Activated CD8-positive, alpha-beta memory T cell treated with anti-CD3 and anti-CD28 coated beads, Interleukin-2, amount 10 ng/mL, durations not matched to agents 7 days and 5 days (primary cell): ENCODE results near the gene CHMP4B. TPM values are rescaled to one million over a fixed set of nuclear protein-coding genes. Genes with fewer than 3 reads are reported as not detected.

Source experiments
- ATAC-seq: fragments of 150-1000 bp; cut with Tn5 transposase; one replicate; pipeline ENCODE4 v1.10.0; 2021; ENCODE audit warnings: moderate library complexity
- CTCF ChIA-PET: fragments of 350-600 bp; sonication (Branson Sonifier 250); formaldehyde crosslinking; loops from one replicate; lab custom pipeline; 2021; ENCODE audit warnings: antibody characterized with exemption; lab: Charles Lee
- DNase-seq: peaks from one replicate; pipeline ENCODE4 v3.0.0-alpha.2; 2020
- H3K27ac Mint-ChIP-seq: one replicate; pipeline ENCODE4 v1.8.0; 2021; ENCODE audit warnings: mild to moderate bottlenecking, mixed read lengths
- H3K27me3 Mint-ChIP-seq: one replicate; pipeline ENCODE4 v1.8.0; 2021; ENCODE audit warnings: mixed read lengths
- H3K36me3 Mint-ChIP-seq: one replicate; pipeline ENCODE4 v1.8.0; 2021; ENCODE audit warnings: mild to moderate bottlenecking, mixed read lengths
- H3K4me1 Mint-ChIP-seq: one replicate; pipeline ENCODE4 v1.8.0; 2021; ENCODE audit warnings: mixed read lengths
- H3K4me3 Mint-ChIP-seq: one replicate; pipeline ENCODE4 v1.8.0; 2021; ENCODE audit warnings: mild to moderate bottlenecking, moderate library complexity, mixed read lengths
- H3K9me3 Mint-ChIP-seq: one replicate; pipeline ENCODE4 v1.8.0; 2022; ENCODE audit warnings: low read depth, mixed read lengths
- total RNA-seq, 2 experiments: library from RNA; stranded (reverse); gene quantifications; one replicate each; pipeline ENCODE4 v1.2.3, GENCODE V29; 2021

The CHMP4B gene
- total RNA-seq: 10 to 100 TPM; 79.4 to 81.9 TPM

- Mint-ChIP-seq H3K36me3 (peaks cover 21% of the 10 kb centered on the region), H3K9me3 (no peaks in the 10 kb centered on the region)
- CTCF ChIA-PET: interaction anchor here (0.7 to 2.8 kb wide), 10 partner anchors 10 to 318 kb away, joined by 3 to 12 read pairs (median 4); partner anchors contain the start of gene EIF2S2
Observed at GRCh38 chr20:33810885-33811775, at the start of gene CHMP4B. Gene CHMP4B, plus strand, starts transcription at chr20:33811348. Its CDS starts 121 bp downstream, at chr20:33811469.

GRCh38 chr20:33761698-33762250 is 49.4 kb upstream of the CHMP4B start:
- H3K9me3 Mint-ChIP-seq: peaks cover 2% of the 10 kb centered on the region
- CTCF ChIA-PET: no interaction called here

More at GRCh38 chr20:33810885-33811775, at the start of gene CHMP4B:
- DNase-seq (peak; percentile 99), ATAC-seq (peak; percentile 99)
- Mint-ChIP-seq H3K27ac (peak within 1 kb of the TSS; percentile 96), H3K4me3 (peak within 1 kb of the TSS; percentile 100), H3K4me1 (peaks cover 32% of the 10 kb centered on the region), H3K27me3 (no peaks in the 10 kb centered on the region)

GRCh38 chr20:33765099-33765498 is 46.0 kb upstream of the CHMP4B start:
- Mint-ChIP-seq H3K4me1 (peaks cover 8% of the 10 kb centered on the region), H3K36me3 (peaks cover 18% of the 10 kb centered on the region), H3K27me3 (no peaks in the 10 kb centered on the region), H3K4me3 (no peak overlapping the region), H3K27ac (no peak overlapping the region), H3K9me3 (no peaks in the 10 kb centered on the region)
- no peak for DNase-seq
- CTCF ChIA-PET: no interaction called here
- ATAC-seq: no peak

More at GRCh38 chr20:33761698-33762250, 49.4 kb upstream of the CHMP4B start:
- no peaks in the 10 kb centered on the region for H3K4me1 Mint-ChIP-seq
- no peak overlapping the region for H3K27ac Mint-ChIP-seq
- no peaks in the 10 kb centered on the region for H3K27me3 Mint-ChIP-seq
- no peak overlapping the region for H3K4me3 Mint-ChIP-seq
- ATAC-seq: no peak
- peaks cover 23% of the 10 kb centered on the region for H3K36me3 Mint-ChIP-seq
- DNase-seq: no peak

DNA sequence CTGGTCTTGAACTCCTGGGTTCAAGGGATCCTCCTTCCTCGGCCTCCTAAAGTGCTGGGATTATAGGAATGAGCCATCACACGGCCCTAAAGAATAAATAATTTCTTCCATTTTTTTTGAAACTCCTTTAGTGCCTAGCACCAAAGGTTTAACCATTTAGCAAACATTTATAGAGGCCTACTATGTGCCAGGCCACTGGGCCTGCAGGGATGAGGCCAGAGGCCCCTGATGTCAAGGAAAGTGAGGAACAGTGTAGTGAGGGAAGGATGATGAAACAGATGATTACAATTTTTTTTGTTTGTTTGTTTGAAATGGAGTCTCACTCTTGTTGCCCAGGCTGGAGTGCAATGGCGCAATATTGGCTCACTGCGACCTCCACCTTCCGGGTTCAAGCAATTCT is 45.6 kb upstream of the CHMP4B start:
- ATAC-seq (no peak), DNase-seq (no peak)
- no peaks in the 10 kb centered on the region for H3K27me3 Mint-ChIP-seq
- CTCF ChIA-PET: no interaction called here
- peaks cover 18% of the 10 kb centered on the region for H3K36me3 Mint-ChIP-seq
- H3K4me1 Mint-ChIP-seq: peaks cover 8% of the 10 kb centered on the region
- no peak overlapping the region for H3K27ac Mint-ChIP-seq
- no peaks in the 10 kb centered on the region for H3K9me3 Mint-ChIP-seq
- no peak overlapping the region for H3K4me3 Mint-ChIP-seq

DNA sequence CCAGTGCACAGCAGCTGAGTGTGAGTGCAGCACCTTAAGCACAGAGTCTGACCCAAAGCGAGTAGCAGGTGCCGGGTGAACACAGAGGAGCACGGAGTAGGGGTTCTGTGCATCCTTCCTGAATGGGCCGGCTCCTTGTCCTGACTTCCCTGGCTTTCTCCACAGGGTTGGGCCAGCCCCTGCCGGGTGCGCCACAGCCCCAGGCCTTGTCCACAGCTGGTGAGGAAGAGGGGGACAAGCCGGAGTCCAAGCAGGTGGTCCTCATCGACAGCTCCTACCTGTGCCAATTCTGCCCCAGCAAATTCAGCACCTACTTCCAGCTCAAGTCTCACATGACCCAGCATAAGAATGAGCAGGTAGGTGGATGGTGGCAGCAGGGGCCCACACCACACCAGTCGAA is 44.5 kb upstream of the CHMP4B start:
- DNase-seq: no peak
- Mint-ChIP-seq H3K4me1 (peaks cover 8% of the 10 kb centered on the region), H3K27ac (no peak overlapping the region), H3K27me3 (no peaks in the 10 kb centered on the region), H3K9me3 (no peaks in the 10 kb centered on the region), H3K4me3 (no peak overlapping the region), H3K36me3 (peaks cover 18% of the 10 kb centered on the region)
- CTCF ChIA-PET: no interaction called here
- no peak for ATAC-seq

DNA sequence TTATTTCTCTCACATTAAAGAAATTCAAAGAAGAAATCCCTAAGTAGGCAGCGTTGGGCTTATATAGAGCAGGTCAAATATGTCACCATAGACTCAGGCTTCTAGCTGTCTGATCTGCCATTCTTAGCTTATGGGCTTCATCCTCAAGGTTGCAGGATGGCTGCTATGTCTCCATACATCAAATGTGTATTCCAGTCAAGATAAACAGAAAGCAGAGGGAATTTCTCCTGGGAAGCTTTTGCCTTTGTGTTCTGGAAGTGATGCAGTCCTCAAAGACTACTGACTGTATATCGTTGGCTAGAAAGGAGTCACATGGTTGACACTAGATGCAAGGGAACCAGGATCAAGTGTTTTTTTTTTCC is 43.4 kb upstream of the CHMP4B start:
- no peaks in the 10 kb centered on the region for H3K27me3 Mint-ChIP-seq
- H3K36me3 Mint-ChIP-seq: peaks cover 16% of the 10 kb centered on the region
- H3K27ac Mint-ChIP-seq: no peak overlapping the region
- H3K4me1 Mint-ChIP-seq: peaks cover 11% of the 10 kb centered on the region
- ATAC-seq (no peak), DNase-seq (no peak)
- H3K4me3 Mint-ChIP-seq: no peak overlapping the region
- H3K9me3 Mint-ChIP-seq: no peaks in the 10 kb centered on the region
- CTCF ChIA-PET: no interaction called here

DNA sequence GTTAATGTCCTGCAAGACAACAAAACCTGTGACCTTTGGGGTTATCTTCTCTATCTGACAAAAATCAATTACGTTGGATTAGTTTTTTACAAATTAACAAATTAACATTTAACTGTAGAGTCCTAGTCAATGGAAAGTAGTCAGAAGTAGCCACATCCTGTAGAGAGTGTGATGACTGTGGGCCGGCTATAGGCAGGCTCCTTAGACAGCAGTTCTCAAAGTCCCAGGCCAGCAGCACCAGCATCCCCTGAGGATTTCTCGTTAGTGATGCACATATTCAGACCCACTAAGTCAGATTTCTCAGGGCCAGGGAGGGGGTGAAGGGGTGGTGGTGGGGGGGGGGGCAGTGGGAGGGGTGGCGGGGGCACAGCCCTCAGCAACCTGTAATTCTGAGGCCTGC is 42.1 kb upstream of the CHMP4B start:
- Mint-ChIP-seq H3K9me3 (no peaks in the 10 kb centered on the region), H3K27ac (no peak overlapping the region), H3K36me3 (peaks cover 16% of the 10 kb centered on the region), H3K4me1 (peaks cover 13% of the 10 kb centered on the region), H3K4me3 (no peak overlapping the region), H3K27me3 (no peaks in the 10 kb centered on the region)
- CTCF ChIA-PET: no interaction called here
- ATAC-seq (peak; percentile 69), DNase-seq (no peak)

DNA sequence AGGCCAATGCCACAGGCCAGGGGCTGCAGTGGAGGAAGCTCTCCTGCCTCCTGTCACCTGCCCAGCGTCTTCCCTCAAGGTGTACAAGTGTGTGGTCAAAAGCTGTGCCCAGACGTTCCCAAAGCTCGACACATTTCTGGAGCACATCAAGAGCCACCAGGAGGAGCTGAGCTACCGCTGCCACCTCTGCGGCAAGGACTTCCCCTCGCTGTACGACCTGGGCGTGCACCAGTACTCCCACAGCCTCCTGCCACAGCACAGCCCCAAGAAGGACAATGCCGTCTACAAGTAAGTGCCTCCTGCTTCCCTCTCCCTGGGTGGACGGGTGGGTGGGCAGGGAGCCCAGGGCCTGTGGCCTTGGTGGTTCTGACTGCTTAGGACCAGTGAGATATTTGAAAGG is 41.1 kb upstream of the CHMP4B start:
- no peaks in the 10 kb centered on the region for H3K9me3 Mint-ChIP-seq
- peaks cover 17% of the 10 kb centered on the region for H3K4me1 Mint-ChIP-seq
- CTCF ChIA-PET: no interaction called here
- H3K36me3 Mint-ChIP-seq: peaks cover 18% of the 10 kb centered on the region
- ATAC-seq: no peak
- no peak for DNase-seq
- no peak overlapping the region for H3K4me3 Mint-ChIP-seq
- no peaks in the 10 kb centered on the region for H3K27me3 Mint-ChIP-seq
- no peak overlapping the region for H3K27ac Mint-ChIP-seq

GRCh38 chr20:33771938-33772337 is 39.2 kb upstream of the CHMP4B start:
- Mint-ChIP-seq H3K9me3 (no peaks in the 10 kb centered on the region), H3K4me1 (peaks cover 17% of the 10 kb centered on the region), H3K27me3 (no peaks in the 10 kb centered on the region), H3K36me3 (peaks cover 17% of the 10 kb centered on the region), H3K4me3 (no peak overlapping the region), H3K27ac (no peak overlapping the region)
- no peak for DNase-seq
- no peak for ATAC-seq
- CTCF ChIA-PET: no interaction called here

DNA sequence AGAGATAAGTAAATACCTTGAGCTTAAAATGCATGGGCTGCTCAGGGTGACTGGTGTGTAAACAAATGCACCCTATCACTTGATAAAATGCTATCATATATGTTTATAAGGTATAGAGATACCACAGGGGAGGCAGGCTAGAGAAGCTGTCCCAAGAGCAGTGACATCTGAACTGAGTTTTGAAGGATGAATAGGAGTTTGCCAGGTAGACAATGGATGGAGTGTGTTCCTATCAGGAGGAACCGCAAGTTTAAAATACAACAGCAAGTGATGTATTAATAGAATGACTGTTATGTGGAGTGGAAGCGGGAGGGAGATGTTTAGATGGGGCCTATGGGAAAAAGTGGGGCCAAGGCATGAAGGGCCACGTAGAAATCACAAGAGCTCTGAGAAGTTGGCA is 38.7 kb upstream of the CHMP4B start:
- Mint-ChIP-seq H3K27ac (peak overlapping the region; percentile 45), H3K4me3 (no peak overlapping the region), H3K9me3 (no peaks in the 10 kb centered on the region), H3K36me3 (peaks cover 13% of the 10 kb centered on the region), H3K27me3 (no peaks in the 10 kb centered on the region), H3K4me1 (peaks cover 17% of the 10 kb centered on the region)
- DNase-seq: no peak
- ATAC-seq: no peak
- CTCF ChIA-PET: no interaction called here

- no peak overlapping the region for H3K27ac Mint-ChIP-seq
- ATAC-seq: peak; percentile 38
- CTCF ChIA-PET: no interaction called here
- DNase-seq: no peak
- H3K36me3 Mint-ChIP-seq: peaks cover 11% of the 10 kb centered on the region
- peaks cover 22% of the 10 kb centered on the region for H3K4me1 Mint-ChIP-seq
- no peak overlapping the region for H3K4me3 Mint-ChIP-seq
- no peaks in the 10 kb centered on the region for H3K9me3 Mint-ChIP-seq
- H3K27me3 Mint-ChIP-seq: no peaks in the 10 kb centered on the region
Observed at GRCh38 chr20:33773412-33774089, 37.6 kb upstream of the CHMP4B start.

GRCh38 chr20:33777816-33778215 is 33.3 kb upstream of the CHMP4B start:
- Mint-ChIP-seq H3K27me3 (no peaks in the 10 kb centered on the region), H3K4me1 (peaks cover 32% of the 10 kb centered on the region), H3K4me3 (no peak overlapping the region), H3K36me3 (peaks cover 8% of the 10 kb centered on the region), H3K9me3 (no peaks in the 10 kb centered on the region), H3K27ac (peak overlapping the region; percentile 84)
- CTCF ChIA-PET: no interaction called here
- DNase-seq: no peak
- no peak for ATAC-seq

DNA sequence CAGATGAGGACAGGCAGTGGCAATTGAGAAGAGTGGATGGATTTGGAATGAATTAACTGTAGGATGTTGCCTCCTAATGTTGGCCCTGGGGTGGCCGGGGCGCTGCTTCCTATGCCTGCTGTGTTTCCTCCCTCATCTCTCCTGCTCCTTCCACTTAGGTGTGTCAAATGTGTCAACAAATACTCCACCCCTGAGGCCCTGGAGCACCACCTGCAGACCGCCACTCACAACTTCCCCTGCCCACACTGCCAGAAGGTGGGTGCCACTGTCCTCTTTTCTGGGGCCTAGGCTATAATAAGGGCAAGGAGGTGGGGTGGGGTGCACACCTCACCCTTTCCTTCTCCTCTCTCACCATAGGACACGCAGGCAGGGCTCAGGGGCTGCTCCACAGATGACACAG is 30.0 kb upstream of the CHMP4B start:
- peaks cover 36% of the 10 kb centered on the region for H3K4me1 Mint-ChIP-seq
- H3K36me3 Mint-ChIP-seq: peaks cover 8% of the 10 kb centered on the region
- ATAC-seq (no peak), DNase-seq (no peak)
- H3K4me3 Mint-ChIP-seq: no peak overlapping the region
- no peaks in the 10 kb centered on the region for H3K27me3 Mint-ChIP-seq
- CTCF ChIA-PET: no interaction called here
- H3K27ac Mint-ChIP-seq: no peak overlapping the region
- H3K9me3 Mint-ChIP-seq: no peaks in the 10 kb centered on the region
